ENCODE data around the gene FAM171A1.

The FAM171A1 gene

DNA sequence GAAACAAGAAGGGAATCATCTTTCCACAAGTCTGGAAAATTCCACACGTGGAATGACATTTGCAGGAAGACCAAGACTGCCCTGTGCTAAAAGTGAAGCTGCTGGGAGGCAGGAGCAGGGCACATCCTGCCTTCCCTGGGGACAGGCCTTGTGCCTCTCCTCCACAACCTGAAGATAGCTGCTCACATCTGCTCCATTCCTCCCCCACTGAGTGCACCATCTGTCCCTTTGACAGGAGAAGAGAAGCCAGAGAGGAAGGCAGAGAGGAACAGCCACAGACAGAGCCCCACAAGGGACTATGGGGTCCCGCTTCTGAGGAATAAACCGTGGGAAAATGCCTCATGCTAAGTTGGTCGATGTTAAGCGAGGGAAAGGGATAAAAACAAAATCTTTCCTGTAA, 15.9 kb upstream of the FAM171A1 start:
- TF ChIP-seq ZFX (IDR thresholded peaks at IDR 0.05): no peak
- TF ChIP-seq, protein P1, sequence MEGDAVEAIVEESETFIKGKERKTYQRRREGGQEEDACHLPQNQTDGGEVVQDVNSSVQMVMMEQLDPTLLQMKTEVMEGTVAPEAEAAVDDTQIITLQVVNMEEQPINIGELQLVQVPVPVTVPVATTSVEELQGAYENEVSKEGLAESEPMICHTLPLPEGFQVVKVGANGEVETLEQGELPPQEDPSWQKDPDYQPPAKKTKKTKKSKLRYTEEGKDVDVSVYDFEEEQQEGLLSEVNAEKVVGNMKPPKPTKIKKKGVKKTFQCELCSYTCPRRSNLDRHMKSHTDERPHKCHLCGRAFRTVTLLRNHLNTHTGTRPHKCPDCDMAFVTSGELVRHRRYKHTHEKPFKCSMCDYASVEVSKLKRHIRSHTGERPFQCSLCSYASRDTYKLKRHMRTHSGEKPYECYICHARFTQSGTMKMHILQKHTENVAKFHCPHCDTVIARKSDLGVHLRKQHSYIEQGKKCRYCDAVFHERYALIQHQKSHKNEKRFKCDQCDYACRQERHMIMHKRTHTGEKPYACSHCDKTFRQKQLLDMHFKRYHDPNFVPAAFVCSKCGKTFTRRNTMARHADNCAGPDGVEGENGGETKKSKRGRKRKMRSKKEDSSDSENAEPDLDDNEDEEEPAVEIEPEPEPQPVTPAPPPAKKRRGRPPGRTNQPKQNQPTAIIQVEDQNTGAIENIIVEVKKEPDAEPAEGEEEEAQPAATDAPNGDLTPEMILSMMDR (conservative IDR thresholded peaks at IDR 0.05): no peak
- no peak overlapping the region for H3K27ac ChIP-seq

DNA sequence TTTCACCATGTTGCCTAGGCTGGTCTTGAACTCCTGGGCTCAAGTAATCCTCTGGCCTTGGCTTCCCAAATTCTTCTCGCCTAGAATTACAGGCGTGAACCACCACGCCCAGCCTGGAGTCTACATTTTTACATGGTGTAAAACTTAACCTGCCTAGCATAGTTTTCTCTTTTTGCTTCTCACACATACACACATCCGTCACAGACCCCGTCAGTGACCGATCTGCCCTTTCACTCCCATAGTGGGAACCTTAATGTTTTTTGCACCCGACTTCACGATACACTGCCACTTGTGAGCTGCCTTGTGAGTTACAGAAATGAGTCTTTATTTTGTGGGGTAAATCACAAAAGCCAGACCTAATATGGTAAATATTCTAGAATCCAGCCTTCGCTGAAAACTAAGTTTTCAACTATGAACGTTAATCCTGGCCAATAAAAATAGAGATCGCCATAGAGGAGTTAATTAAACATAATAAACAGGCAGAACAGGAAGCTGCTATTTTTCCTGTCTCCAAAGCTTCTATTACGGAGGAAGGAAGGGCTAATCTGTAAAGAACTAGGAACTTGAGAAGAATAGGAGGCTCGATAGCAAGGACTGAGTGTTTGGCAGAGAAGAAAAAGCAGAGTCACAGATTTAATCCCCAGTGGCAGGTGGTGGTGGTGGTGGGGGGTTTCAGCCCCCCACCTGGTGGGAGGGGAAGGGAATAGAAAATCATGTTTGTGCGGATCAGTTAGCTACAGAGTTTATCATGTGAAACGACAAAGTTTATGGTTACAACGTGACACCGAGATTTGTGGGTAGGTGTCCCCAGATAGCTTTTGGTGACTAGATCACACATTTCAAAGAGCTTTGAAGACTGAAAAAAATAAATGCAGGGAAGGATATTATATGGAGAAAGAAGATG, 14.7 kb upstream of the FAM171A1 start:
- no peak overlapping the region for H3K27ac ChIP-seq
- no peak for TF ChIP-seq ZFX (IDR thresholded peaks at IDR 0.05)
- TF ChIP-seq, protein P1 (conservative IDR thresholded peaks at IDR 0.05): no peak

DNA sequence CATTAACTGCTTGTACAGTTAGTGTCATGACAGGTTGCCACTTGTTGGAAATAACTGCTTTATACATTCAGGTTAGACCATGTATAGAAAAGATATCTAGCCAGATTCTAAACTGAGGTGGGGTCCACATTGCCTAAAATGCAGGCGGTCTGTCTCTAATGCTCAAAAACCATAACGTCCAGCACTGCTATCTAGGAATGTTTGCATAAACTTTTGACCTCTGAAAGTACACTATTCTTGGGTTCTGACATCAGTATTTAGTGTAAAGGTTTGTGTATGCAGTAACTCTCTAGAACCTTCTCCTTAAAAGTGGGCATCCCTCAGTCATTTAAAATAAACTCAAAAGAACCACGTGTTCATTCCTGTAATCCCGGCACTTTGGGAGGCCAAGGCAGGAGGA, 10.3 kb upstream of the FAM171A1 start:
- H3K27ac ChIP-seq: no peak overlapping the region
- no peak for TF ChIP-seq ZFX (IDR thresholded peaks at IDR 0.05)
- TF ChIP-seq, protein P1 (conservative IDR thresholded peaks at IDR 0.05): no peak

DNA sequence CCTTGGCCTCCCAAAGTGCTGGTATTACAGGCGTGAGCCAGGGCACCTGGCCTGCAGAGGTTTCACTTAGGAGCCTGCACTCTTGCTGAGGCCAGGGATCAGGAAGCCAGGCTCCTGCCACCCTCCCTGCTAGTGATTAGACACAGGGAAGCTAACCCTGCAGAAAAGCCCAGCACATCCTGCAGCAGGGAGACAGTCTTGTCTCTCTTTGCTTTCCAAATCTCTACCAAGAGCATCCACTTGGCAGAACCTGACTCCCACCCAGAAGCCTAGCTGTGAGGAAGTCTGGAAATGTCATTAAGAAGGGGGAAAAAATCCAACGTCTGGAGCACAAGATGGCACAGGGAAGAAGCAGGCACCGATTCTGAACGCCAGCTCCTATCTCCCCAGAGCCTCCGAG, 8.0 kb upstream of the FAM171A1 start:
- no peak overlapping the region for H3K27ac ChIP-seq
- TF ChIP-seq, protein P1 (conservative IDR thresholded peaks at IDR 0.05): no peak
- no peak for TF ChIP-seq ZFX (IDR thresholded peaks at IDR 0.05)

DNA sequence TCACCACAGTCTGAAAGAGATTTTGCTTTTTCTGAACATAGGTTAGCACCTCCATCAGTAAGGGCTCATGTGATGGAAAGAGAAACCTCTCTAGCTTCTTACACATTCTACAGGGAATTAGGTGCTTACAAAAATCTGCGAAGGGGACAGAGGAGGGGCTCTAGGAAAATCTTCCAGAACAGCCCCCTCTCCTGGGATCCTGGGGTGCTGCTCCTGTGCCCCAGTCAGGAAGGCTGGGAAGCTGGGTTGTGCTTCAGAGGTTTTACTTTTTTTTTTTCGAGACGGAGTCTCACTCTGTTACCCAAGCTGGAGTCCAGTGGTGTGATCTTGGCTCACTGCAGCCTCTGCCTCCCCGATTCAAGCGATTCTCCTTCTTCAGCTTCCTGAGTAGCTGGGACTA, 7.5 kb upstream of the FAM171A1 start:
- no peak for TF ChIP-seq ZFX (IDR thresholded peaks at IDR 0.05)
- TF ChIP-seq, protein P1 (conservative IDR thresholded peaks at IDR 0.05): no peak
- H3K27ac ChIP-seq: no peak overlapping the region

DNA sequence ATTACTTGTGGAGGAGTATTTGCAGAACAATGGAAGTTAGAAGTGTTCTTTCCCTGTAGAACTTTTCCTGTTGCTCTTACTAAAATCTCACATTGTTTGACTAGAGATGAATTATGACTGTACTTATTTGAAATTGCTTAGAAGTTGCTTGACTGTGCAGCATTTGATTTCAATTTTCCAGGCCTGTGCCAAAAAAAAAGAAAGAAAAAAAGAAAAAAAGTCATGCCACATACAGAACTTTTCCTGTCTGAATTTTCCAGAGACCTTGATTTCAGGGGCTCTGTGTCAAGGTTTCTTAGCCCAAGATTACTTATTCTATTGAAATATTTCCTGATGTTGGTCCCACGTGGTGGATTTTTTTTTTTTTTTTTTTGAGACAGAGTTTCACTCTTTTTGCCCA, 3.5 kb upstream of the FAM171A1 start:
- TF ChIP-seq, protein P1 (conservative IDR thresholded peaks at IDR 0.05): no peak
- TF ChIP-seq ZFX (IDR thresholded peaks at IDR 0.05): no peak
- no peak overlapping the region for H3K27ac ChIP-seq

DNA sequence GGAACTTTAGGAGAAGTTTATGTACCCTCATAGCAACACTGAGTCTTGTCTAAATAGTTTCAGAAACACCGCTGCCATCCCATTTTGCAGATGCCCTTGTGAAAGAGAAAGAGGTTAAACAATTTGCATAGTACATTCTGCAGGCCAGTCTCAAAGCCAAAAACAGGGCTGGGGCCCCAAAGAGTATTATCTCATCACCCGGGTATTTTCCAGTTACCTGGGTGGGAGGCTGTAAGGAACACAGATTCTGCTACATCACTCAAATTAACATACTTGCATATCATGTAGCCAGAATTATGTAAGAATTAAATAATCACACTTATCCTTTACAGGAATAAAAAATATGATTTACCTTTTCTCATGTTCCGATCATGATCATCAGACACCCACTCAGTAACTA, 3.1 kb upstream of the FAM171A1 start:
- H3K27ac ChIP-seq: no peak overlapping the region
- TF ChIP-seq, protein P1 (conservative IDR thresholded peaks at IDR 0.05): no peak
- no peak for TF ChIP-seq ZFX (IDR thresholded peaks at IDR 0.05)

All from C4-2B (cell line).